Hepatocyte (in vitro differentiated cells): ENCODE measurements around the gene CLK1.

Experiments used
- CTCF ChIP-seq: fragments of 200-600 bp; sonication (generic); IDR thresholded peaks from 2 replicates; pipeline ENCODE4 v1.5.1; 2016; ENCODE audit warnings: antibody characterized with exemption, mild to moderate bottlenecking; ENCODE audit not compliant: poor library complexity
- EZH2 ChIP-seq: fragments of 200-600 bp; sonication (generic); IDR thresholded peaks from 2 replicates; pipeline ENCODE4 v1.6.1; 2016; ENCODE audit warnings: antibody characterized with exemption, mild to moderate bottlenecking, borderline replicate concordance

DNA sequence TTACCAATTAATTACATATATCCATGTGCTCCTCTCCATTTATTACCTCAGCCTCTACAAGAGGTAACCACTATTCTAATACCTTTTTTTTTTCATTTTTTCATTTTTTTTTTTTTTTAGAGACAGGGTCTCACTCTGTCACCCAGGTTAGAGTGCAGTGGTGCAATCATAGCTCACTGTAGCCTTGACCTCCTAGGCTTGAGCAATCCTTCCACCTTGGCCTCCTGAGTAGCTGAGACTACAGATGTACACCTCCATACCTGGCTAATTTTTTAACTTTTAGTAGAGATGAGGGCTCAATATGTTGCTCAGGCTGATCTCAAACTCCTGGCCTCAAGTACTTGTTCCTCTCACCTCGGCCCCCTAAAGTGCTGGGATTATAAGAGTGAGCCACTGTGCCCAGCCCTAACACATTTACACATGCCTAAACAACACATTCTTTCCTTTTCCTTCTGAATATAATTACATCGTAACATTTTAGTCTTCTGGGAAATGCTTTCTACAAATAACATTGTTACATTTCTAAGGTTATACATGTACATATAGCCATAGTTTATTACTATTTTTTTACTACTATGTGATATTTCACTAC lies 13.9 kb upstream of the CLK1 start:
- TF ChIP-seq CTCF, result no peak
- no peak for TF ChIP-seq EZH2
